ENCODE results near the gene CCM2. TPM values are rescaled to one million over a fixed set of nuclear protein-coding genes. Genes with fewer than 3 reads are reported as not detected.

CCM2 gene
- total RNA-seq, 1 donor from 2014 or later, result 33.8 TPM

GRCh38 chr7:45072131-45073030 is 72.4 kb downstream of the CCM2 start:
- H3K27ac Mint-ChIP-seq, result no peak overlapping the region
- no peaks in the 10 kb centered on the region for H3K4me1 Mint-ChIP-seq (ENCODE audit: unreplicated experiment)
- H3K4me3 Mint-ChIP-seq, result no peak overlapping the region
- no peak for TF ChIP-seq CTCF (conservative IDR thresholded peaks at IDR 0.05)
- H3K9me3 Mint-ChIP-seq, result no peaks in the 10 kb centered on the region
- DNase-seq (ENCODE audit: extremely low spot score, unreplicated experiment), result no peak
- peaks cover 12% of the 10 kb centered on the region for H3K36me3 Mint-ChIP-seq
- H3K27me3 Mint-ChIP-seq, result no peaks in the 10 kb centered on the region

GRCh38 chr7:45073031-45073785 is 73.2 kb downstream of the CCM2 start:
- no peaks in the 10 kb centered on the region for H3K27me3 Mint-ChIP-seq
- no peaks in the 10 kb centered on the region for H3K9me3 Mint-ChIP-seq
- H3K36me3 Mint-ChIP-seq, result peaks cover 12% of the 10 kb centered on the region
- H3K27ac Mint-ChIP-seq, result no peak overlapping the region
- DNase-seq (ENCODE audit: extremely low spot score, unreplicated experiment), result no peak
- no peak overlapping the region for H3K4me3 Mint-ChIP-seq
- no peak for TF ChIP-seq CTCF (conservative IDR thresholded peaks at IDR 0.05)
- H3K4me1 Mint-ChIP-seq (ENCODE audit: unreplicated experiment), result no peaks in the 10 kb centered on the region

GRCh38 chr7:45073786-45074527 is 74.0 kb downstream of the CCM2 start:
- no peaks in the 10 kb centered on the region for H3K9me3 Mint-ChIP-seq
- H3K27ac Mint-ChIP-seq, result no peak overlapping the region
- no peak for TF ChIP-seq CTCF (conservative IDR thresholded peaks at IDR 0.05)
- no peaks in the 10 kb centered on the region for H3K27me3 Mint-ChIP-seq
- H3K4me3 Mint-ChIP-seq, result no peak overlapping the region
- H3K4me1 Mint-ChIP-seq (ENCODE audit: unreplicated experiment), result no peaks in the 10 kb centered on the region
- DNase-seq (ENCODE audit: extremely low spot score, unreplicated experiment), result no peak
- H3K36me3 Mint-ChIP-seq, result peaks cover 12% of the 10 kb centered on the region

- DNase-seq (ENCODE audit: extremely low spot score, unreplicated experiment), result no peak
- H3K9me3 Mint-ChIP-seq, result no peaks in the 10 kb centered on the region
- no peaks in the 10 kb centered on the region for H3K27me3 Mint-ChIP-seq
- peaks cover 12% of the 10 kb centered on the region for H3K36me3 Mint-ChIP-seq
- no peak overlapping the region for H3K27ac Mint-ChIP-seq
- TF ChIP-seq CTCF (conservative IDR thresholded peaks at IDR 0.05), result no peak
- no peaks in the 10 kb centered on the region for H3K4me1 Mint-ChIP-seq (ENCODE audit: unreplicated experiment)
- no peak overlapping the region for H3K4me3 Mint-ChIP-seq
These were observed 74.7 kb downstream of the CCM2 start for GRCh38 chr7:45074528-45075354.

GRCh38 chr7:45075355-45075644 is 75.3 kb downstream of the CCM2 start:
- TF ChIP-seq CTCF (conservative IDR thresholded peaks at IDR 0.05), result no peak
- Mint-ChIP-seq H3K27me3 (no peaks in the 10 kb centered on the region), H3K4me3 (no peak overlapping the region), H3K27ac (no peak overlapping the region), H3K4me1 (ENCODE audit: unreplicated experiment) (no peaks in the 10 kb centered on the region), H3K9me3 (no peaks in the 10 kb centered on the region), H3K36me3 (peaks cover 12% of the 10 kb centered on the region)
- no peak for DNase-seq (ENCODE audit: extremely low spot score, unreplicated experiment)

Measured in type B pancreatic cell (in vitro differentiated cells).